HK-2 (cell line): ENCODE results near the gene PPFIBP2.
A peak's percentile ranks its signal among the peaks of the same experiment; 100 is the strongest.

Source experiments
- DNase-seq: peaks from one replicate; pipeline ENCODE4 v3.0.0-alpha.2; 2018; ENCODE audit not compliant: unreplicated experiment

Gene PPFIBP2

GRCh38 chr11:7551571-7551970, 37.8 kb downstream of the PPFIBP2 start:
- DNase-seq = no peak

GRCh38 chr11:7552666-7553065, 38.9 kb downstream of the PPFIBP2 start:
- DNase-seq = no peak

DNA sequence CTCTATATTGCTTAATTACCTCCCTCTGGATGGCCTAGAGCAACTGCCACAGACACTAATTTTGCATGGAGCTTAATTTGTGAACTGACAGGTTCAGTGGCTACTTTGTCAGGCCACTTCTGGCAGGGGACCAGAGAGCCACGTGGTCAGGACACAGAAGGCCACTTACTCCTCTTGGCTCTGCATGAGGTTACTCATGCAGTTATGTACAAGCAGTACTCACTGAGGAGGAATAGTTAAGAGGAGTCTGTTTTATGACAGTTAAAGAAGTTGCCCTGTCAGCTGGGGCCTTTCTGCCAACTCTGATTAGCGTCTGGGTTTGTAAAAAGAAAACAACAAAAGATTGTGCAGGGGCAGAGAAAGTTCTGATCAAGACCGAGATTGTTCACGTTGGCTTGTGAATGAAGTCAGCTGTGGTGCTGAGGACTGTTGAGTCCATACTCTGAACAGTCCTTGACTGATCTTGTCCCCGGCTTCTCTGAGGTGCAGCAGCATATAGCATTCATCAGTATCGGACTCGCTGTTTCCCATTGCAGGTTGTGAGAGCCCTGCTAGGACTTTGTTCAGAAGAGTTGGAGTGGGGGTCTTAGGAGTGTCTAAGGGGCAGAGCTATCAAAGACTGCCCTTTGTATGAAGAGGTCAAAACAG, 41.4 kb downstream of the PPFIBP2 start:
- no peak for DNase-seq

GRCh38 chr11:7558046-7558445, 44.2 kb downstream of the PPFIBP2 start:
- no peak for DNase-seq

DNA sequence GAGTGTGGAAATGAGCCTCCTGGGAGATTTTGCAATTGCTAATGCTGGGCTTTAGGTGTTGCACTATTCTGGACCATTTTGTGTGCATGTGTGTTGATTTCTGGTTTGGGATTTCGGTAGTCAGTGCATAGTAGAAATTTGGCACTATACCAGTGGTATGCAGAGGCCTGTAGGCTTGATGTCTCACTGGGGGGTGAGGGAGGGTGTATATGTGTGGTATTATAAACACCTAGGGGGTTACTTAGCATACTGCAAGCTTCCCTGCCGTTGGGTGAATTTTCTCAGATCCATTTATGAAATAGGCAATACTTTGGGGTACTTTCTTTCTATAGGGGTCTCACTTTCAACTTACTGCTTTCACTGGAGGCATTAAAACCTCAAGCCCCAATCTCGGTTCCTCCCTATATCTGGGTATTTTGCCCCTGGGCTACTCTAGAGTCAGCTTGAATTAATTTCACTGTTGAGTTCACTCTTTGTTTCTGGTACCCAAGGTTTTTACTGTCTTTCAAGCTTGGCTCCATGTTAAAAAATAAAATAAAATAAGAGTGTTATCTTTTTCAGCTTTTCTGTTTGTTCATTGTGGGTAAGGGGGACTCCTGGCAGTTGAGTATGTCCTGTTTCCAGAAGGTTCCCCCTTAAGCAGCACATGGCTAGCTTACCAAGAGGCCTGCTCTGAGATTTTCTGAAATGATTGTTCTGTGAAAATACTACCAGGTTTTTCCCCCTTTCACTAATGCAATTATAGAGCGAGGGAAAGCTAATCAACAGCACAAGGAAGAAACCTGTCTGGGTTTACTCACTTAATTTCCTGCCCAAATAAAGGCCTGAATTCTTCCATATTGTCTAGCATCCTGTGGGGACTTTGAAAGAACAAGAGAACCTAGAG, 45.8 kb downstream of the PPFIBP2 start:
- no peak for DNase-seq

GRCh38 chr11:7561562-7561961, 47.8 kb downstream of the PPFIBP2 start:
- DNase-seq = no peak

- DNase-seq = no peak
These were observed 49.5 kb downstream of the PPFIBP2 start for GRCh38 chr11:7563281-7563680.

GRCh38 chr11:7564803-7565202, 51.0 kb downstream of the PPFIBP2 start:
- DNase-seq = no peak

- DNase-seq = no peak
These were observed 53.5 kb downstream of the PPFIBP2 start for GRCh38 chr11:7567311-7567710.

DNA sequence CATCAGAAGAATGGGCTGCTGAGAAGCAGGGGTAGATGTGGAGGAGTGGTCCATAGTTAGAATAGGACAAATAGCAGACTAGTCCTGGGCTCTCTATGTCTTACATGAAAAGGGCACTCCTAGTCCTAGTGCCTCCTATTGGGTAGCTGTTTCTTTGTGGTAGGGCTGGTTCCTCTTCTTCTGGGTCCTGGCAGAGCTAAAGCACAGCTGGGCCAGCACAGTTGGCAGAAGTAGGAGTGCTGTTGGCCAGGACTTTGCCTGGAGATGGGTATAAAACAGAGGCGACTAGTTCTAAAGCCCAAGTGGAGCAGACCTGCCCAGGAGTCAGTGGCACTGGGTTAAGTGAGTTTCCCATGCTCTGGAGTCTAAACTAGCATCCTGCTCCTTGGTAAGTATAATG, 55.2 kb downstream of the PPFIBP2 start:
- DNase-seq = no peak

DNA sequence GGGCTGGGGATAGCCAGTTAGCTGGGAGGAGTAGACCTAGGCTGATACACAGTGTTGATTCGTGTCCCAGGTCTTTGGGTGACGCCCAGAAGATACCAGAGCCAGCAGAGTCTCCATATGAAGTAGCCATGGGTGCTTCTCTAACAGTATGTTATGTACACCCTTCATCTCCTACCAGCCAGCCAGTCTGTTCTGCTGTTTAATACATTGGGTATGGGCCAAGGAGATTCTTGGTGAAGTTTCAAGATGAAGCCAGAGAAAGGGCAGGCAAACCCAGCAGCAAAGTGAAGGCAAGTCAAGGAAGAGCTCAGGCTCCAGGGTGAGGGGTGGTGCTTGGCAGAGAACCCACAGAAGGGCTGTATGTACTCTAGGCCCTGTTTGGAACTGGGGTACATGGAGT, 56.4 kb downstream of the PPFIBP2 start:
- DNase-seq = no peak

DNA sequence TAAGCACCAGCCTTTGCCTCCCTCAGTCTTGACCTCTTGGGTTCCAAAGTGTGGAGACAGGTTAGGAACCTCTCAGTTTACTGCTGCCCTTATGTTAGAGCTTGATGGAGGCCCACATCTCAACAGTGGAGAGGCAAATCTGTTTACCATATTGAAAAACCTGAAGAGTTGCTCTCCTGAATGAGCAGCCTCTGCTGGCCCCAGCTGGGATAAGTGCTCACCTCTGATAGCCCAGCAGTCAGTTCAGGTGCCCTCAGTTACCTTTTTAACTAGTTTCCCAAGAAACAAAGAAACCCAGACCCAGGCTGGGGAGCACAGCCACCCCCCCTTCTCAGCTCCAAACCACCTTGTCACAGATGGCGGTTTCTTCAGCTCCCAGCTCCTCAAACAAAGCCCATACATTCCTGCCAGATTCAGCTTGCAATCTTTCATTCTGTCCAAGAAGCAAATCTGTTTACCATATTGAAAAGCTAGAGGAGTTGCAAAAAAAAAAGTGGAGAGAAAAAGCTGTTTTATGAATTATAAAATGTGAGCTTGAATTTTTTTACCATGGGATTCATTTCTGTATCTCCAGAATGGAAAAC, 57.2 kb downstream of the PPFIBP2 start:
- no peak for DNase-seq

- peak; percentile 31 for DNase-seq
These were observed 57.8 kb downstream of the PPFIBP2 start for GRCh38 chr11:7571640-7572000.

GRCh38 chr11:7572001-7572712, 58.4 kb downstream of the PPFIBP2 start:
- no peak for DNase-seq

GRCh38 chr11:7573193-7573557, 59.4 kb downstream of the PPFIBP2 start:
- no peak for DNase-seq

- no peak for DNase-seq
These were observed 59.9 kb downstream of the PPFIBP2 start for GRCh38 chr11:7573558-7574296.

GRCh38 chr11:7574491-7575130, 60.8 kb downstream of the PPFIBP2 start:
- DNase-seq = no peak

DNA sequence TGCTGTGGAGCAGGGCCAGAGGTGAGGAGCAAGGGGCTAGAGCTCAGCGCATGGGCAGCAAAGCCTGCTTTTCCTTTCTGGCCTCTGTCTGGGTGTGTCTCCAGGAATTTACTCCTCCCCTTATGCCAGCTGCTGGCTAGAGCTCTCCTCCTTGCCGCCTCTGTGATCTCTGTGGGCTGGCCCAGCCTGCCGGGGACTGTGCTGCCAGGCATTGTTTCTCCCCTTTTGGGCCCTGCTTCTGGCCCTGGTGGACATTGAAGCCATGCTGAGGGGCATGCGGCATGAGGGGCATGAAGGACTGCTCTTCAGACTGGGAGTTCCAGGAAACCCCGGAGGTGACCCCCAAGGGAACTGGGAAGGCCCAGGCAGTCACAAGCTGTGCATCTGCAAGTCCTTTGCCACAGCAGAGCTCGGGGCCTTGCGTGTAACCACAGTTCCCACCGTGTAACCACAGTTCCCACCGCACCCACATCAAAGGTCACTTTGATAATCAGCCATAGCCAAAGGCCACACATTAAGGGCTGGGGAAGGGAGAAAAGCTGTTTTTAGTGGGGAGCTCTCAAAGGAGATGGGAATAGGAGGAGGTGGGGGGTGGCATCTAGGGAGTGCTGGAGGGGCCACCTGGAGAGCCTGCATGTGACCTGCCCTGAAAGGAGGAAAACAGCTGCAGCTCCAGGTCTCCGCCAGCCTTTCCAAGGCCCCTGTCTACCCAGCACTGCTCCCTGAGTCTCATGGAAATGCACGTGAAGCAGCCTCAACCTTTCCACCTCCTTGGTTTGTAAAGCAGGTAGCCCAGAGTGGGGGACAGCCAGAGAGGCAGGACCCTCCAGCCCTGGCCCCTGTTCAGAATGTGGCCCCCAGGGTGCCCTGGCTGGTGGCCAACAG, 62.3 kb downstream of the PPFIBP2 start:
- DNase-seq = no peak

DNA sequence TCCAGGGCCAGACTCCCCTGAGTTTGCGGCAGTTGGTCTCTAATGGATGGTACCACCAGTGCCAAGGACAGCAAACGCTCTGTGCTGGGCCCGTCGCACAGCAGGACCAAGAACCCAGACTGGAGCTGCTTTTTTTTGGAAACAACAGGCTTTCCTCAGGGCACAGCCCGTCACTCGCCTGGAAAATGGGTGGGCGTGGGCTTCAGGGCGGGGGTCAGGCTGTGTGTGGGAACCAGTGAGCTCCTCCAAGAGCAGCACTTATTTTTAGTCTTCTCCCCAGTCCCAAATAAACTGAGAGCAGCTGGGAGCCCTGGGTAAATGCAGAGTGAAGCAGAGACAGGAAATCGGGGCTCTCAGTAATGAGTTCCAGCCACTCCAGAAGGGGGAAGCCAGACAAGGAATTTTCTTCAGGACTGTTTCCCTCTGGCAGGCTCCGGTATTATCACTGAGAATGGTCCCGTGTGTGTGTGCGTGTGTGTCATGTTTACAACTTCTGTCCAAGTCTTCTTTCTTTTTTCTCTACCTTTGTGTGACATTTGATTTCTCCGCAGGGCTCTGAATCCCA, 63.0 kb downstream of the PPFIBP2 start:
- no peak for DNase-seq
